ENCODE data around the gene SNX32. TPM values are rescaled to one million over a fixed set of nuclear protein-coding genes. Genes with fewer than 3 reads are reported as not detected.

Gene SNX32
- total and polyA plus RNA-seq, 7 experiments from 2014 or later = 0.38 to 2.0 (median 0.92) TPM

GRCh38 chr11:65871811-65872548 is 38.2 kb downstream of the SNX32 start:
- intact Hi-C loops (cut with micrococcal nuclease) = loop anchor here (2.0 to 5.0 kb wide), 3 partner anchors 13 to 970 kb away; partner anchors contain the start of genes FIBP (in 2 of the 2), CFL1 (in 1 of the 2) and RCE1 (in 1 of the 2)
- peaks cover 10 to 19% of the 10 kb centered on the region in 2 donors for H3K4me1 ChIP-seq (ENCODE audit: control insufficient read depth in 2 of 2, insufficient read depth in 2 of 2, low read length in 2 of 2)
- CTCF ChIA-PET = interaction anchor here (0.8 to 4.7 kb wide), 3 partner anchors 12 to 255 kb away, joined by 3 to 38 read pairs (median 30); partner anchors contain the start of gene MUS81
- no peaks in the 10 kb centered on the region for H3K9me3 ChIP-seq (ENCODE audit: control insufficient read depth in 2 of 3, low read length in 3 of 3)
- Mint-ChIP-seq H3K9me3 (no peaks in the 10 kb centered on the region), H3K4me3 (peak overlapping the region in 9 of 10 donors; percentile 14 to 68 (median 29)), H3K27me3 (peaks cover 0 to 3% (median 0%) of the 10 kb centered on the region in 5 donors), H3K36me3 (peaks cover 0 to 5% (median 0%) of the 10 kb centered on the region in 5 donors), H3K4me1 (peaks cover 11 to 26% (median 16%) of the 10 kb centered on the region in 7 donors), H3K27ac (peak overlapping the region in 4 of 9 donors; percentile 31 to 49 (median 42))
- POLR2A ChIA-PET = interaction anchor here (0.9 to 4.8 kb wide), 6 partner anchors 10 to 130 kb away, joined by 3 to 109 read pairs (median 4); partner anchors contain the start of genes BANF1, CCDC85B, CFL1 and EIF1AD
- ATAC-seq (no peak), DNase-seq (no peak)
- no peaks in the 10 kb centered on the region for H3K27me3 ChIP-seq (ENCODE audit: control insufficient read depth in 2 of 2, insufficient read depth in 2 of 2, low read length in 2 of 2)
- no peak overlapping the region for H3K4me3 ChIP-seq (ENCODE audit: low read length)
- peaks cover 0 to 3% (median 0%) of the 10 kb centered on the region in 3 experiments for H3K36me3 ChIP-seq (ENCODE audit: control insufficient read depth in 2 of 3, insufficient read depth in 3 of 3, low read length in 3 of 3)
- H3K27ac ChIP-seq (ENCODE audit: low read depth, low read length) = no peak overlapping the region

GRCh38 chr11:65872586-65873317 is 39.0 kb downstream of the SNX32 start, which contains the start of gene EFEMP2:
TSS of gene EFEMP2 (minus strand) at chr11:65872800. CDS start at chr11:65872354, 446 bp downstream.
- H3K36me3 Mint-ChIP-seq = peaks cover 0 to 5% (median 0%) of the 10 kb centered on the region in 5 donors
- peaks cover 0 to 3% (median 0%) of the 10 kb centered on the region in 5 donors for H3K27me3 Mint-ChIP-seq
- ChIA-PET POLR2A (interaction anchor here (1.0 to 4.8 kb wide), 6 partner anchors 12 to 33 kb away, joined by 3 to 109 read pairs (median 31); partner anchors contain the start of genes CCDC85B, CFL1, FIBP and FOSL1), CTCF (interaction anchor here (1.5 to 4.7 kb wide), 3 partner anchors 12 to 13 kb away, joined by 10 to 30 read pairs (median 24); partner anchors contain the start of gene MUS81)
- Histone ChIP-seq H3K27ac (ENCODE audit: low read depth, low read length) (peak within 1 kb of the TSS; percentile 88), H3K36me3 (ENCODE audit: control insufficient read depth in 2 of 3, insufficient read depth in 3 of 3, low read length in 3 of 3) (no peaks in the 10 kb centered on the region), H3K4me3 (ENCODE audit: low read length) (peak within 1 kb of the TSS; percentile 75), H3K4me1 (ENCODE audit: control insufficient read depth in 2 of 2, insufficient read depth in 2 of 2, low read length in 2 of 2) (peaks cover 10 to 19% of the 10 kb centered on the region in 2 donors), H3K9me3 (ENCODE audit: control insufficient read depth in 2 of 3, low read length in 3 of 3) (no peaks in the 10 kb centered on the region), H3K27me3 (ENCODE audit: control insufficient read depth in 2 of 2, insufficient read depth in 2 of 2, low read length in 2 of 2) (no peaks in the 10 kb centered on the region)
- intact Hi-C loops (cut with micrococcal nuclease) = loop anchor here (1.0 to 5.0 kb wide), 6 partner anchors 12 to 970 kb away; partner anchors contain the start of genes FIBP (in 2 of the 2), CFL1 (in 1 of the 2), MUS81 (in 1 of the 2) and RCE1 (in 1 of the 2)
- peaks cover 7 to 32% (median 18%) of the 10 kb centered on the region in 7 donors for H3K4me1 Mint-ChIP-seq
- no peaks in the 10 kb centered on the region for H3K9me3 Mint-ChIP-seq
- peak within 1 kb of the TSS; percentile 84 to 97 (median 91) for H3K4me3 Mint-ChIP-seq
- DNase-seq (no peak), ATAC-seq (no peak)
- peak within 1 kb of the TSS; percentile 71 to 92 (median 91) for H3K27ac Mint-ChIP-seq

- DNase-seq (peak; percentile 93 to 100 (median 97)), ATAC-seq (peak; percentile 99)
- H3K36me3 ChIP-seq (ENCODE audit: control insufficient read depth in 2 of 3, insufficient read depth in 3 of 3, low read length in 3 of 3) = no peaks in the 10 kb centered on the region
- Mint-ChIP-seq H3K4me3 (peak overlapping the region; percentile 84 to 97 (median 91)), H3K27ac (peak overlapping the region; percentile 71 to 92 (median 91)), H3K4me1 (peaks cover 7 to 37% (median 18%) of the 10 kb centered on the region in 7 donors), H3K36me3 (peaks cover 0 to 5% (median 0%) of the 10 kb centered on the region in 5 donors), H3K9me3 (no peaks in the 10 kb centered on the region), H3K27me3 (peaks cover 0 to 3% (median 0%) of the 10 kb centered on the region in 5 donors)
- H3K9me3 ChIP-seq (ENCODE audit: control insufficient read depth in 2 of 3, low read length in 3 of 3) = no peaks in the 10 kb centered on the region
- intact Hi-C loops (cut with micrococcal nuclease) = loop anchor here (1.0 to 5.0 kb wide), 6 partner anchors 11 to 969 kb away; partner anchors contain the start of genes FIBP (in 2 of the 2), CFL1 (in 1 of the 2), MUS81 (in 1 of the 2) and RCE1 (in 1 of the 2)
- H3K4me3 ChIP-seq (ENCODE audit: low read length) = peak overlapping the region; percentile 75
- CTCF ChIA-PET = interaction anchor here (0.8 to 2.1 kb wide), 6 partner anchors 11 to 97 kb away, joined by 3 to 24 read pairs (median 8); partner anchors contain the start of genes CCDC85B, FIBP and MUS81
- peaks cover 10 to 22% of the 10 kb centered on the region in 2 donors for H3K4me1 ChIP-seq (ENCODE audit: control insufficient read depth in 2 of 2, insufficient read depth in 2 of 2, low read length in 2 of 2)
- H3K27me3 ChIP-seq (ENCODE audit: control insufficient read depth in 2 of 2, insufficient read depth in 2 of 2, low read length in 2 of 2) = no peaks in the 10 kb centered on the region
- POLR2A ChIA-PET = interaction anchor here (0.6 to 2.1 kb wide), 15 partner anchors 11 to 1847 kb away, joined by 3 to 63 read pairs (median 4); partner anchors contain the start of genes BANF1, C11orf68, CCDC85B and CFL1
- peak overlapping the region; percentile 88 for H3K27ac ChIP-seq (ENCODE audit: low read depth, low read length)
Measured at GRCh38 chr11:65873318-65874156, 39.8 kb downstream of the SNX32 start.

GRCh38 chr11:65879617-65880016 is 45.9 kb downstream of the SNX32 start, which contains the start of gene CTSW:
TSS of gene CTSW (plus strand) at chr11:65879837. CDS start at chr11:65879855, 18 bp downstream.
- H3K27ac Mint-ChIP-seq = peak within 1 kb of the TSS in 8 of 9 donors; percentile 80 to 92 (median 84)
- intact Hi-C loops (cut with micrococcal nuclease) = no loop called here
- H3K9me3 ChIP-seq (ENCODE audit: control insufficient read depth in 2 of 3, low read length in 3 of 3) = no peaks in the 10 kb centered on the region
- no peaks in the 10 kb centered on the region for H3K27me3 ChIP-seq (ENCODE audit: control insufficient read depth in 2 of 2, insufficient read depth in 2 of 2, low read length in 2 of 2)
- H3K4me1 Mint-ChIP-seq = peaks cover 9 to 45% (median 24%) of the 10 kb centered on the region in 7 donors
- H3K4me3 ChIP-seq (ENCODE audit: low read length) = peak within 1 kb of the TSS; percentile 71
- CTCF ChIA-PET = interaction anchor here (1.0 to 2.5 kb wide), 4 partner anchors 8 to 100 kb away, joined by 3 to 12 read pairs (median 8); partner anchors contain the start of genes FIBP and MUS81
- ATAC-seq (peak; percentile 80), DNase-seq (peak in 1 of 9 donors; percentile 47)
- H3K36me3 Mint-ChIP-seq = peaks cover 0 to 8% (median 3%) of the 10 kb centered on the region in 5 donors
- peak within 1 kb of the TSS in 8 of 10 donors; percentile 52 to 80 (median 68) for H3K4me3 Mint-ChIP-seq
- peaks cover 0 to 27% (median 0%) of the 10 kb centered on the region in 3 experiments for H3K36me3 ChIP-seq (ENCODE audit: control insufficient read depth in 2 of 3, insufficient read depth in 3 of 3, low read length in 3 of 3)
- H3K4me1 ChIP-seq (ENCODE audit: control insufficient read depth in 2 of 2, insufficient read depth in 2 of 2, low read length in 2 of 2) = peaks cover 27 to 29% of the 10 kb centered on the region in 2 donors
- no peaks in the 10 kb centered on the region for H3K9me3 Mint-ChIP-seq
- H3K27ac ChIP-seq (ENCODE audit: low read depth, low read length) = peak within 1 kb of the TSS; percentile 69
- H3K27me3 Mint-ChIP-seq = no peaks in the 10 kb centered on the region
- POLR2A ChIA-PET = interaction anchor here (0.7 to 5.4 kb wide), 4 partner anchors 10 to 79 kb away, joined by 3 to 73 read pairs (median 26); partner anchors contain the start of genes CCDC85B, CFL1, FIBP and MUS81

GRCh38 chr11:65880027-65880426 is 46.3 kb downstream of the SNX32 start:
- Mint-ChIP-seq H3K27ac (peak overlapping the region in 6 of 9 donors; percentile 75 to 92 (median 84)), H3K4me3 (peak overlapping the region in 8 of 10 donors; percentile 52 to 80 (median 68)), H3K27me3 (no peaks in the 10 kb centered on the region), H3K9me3 (no peaks in the 10 kb centered on the region), H3K36me3 (peaks cover 0 to 8% (median 3%) of the 10 kb centered on the region in 5 donors), H3K4me1 (peaks cover 12 to 49% (median 28%) of the 10 kb centered on the region in 7 donors)
- Histone ChIP-seq H3K27me3 (ENCODE audit: control insufficient read depth in 2 of 2, insufficient read depth in 2 of 2, low read length in 2 of 2) (no peaks in the 10 kb centered on the region), H3K4me3 (ENCODE audit: low read length) (peak overlapping the region; percentile 71), H3K4me1 (ENCODE audit: control insufficient read depth in 2 of 2, insufficient read depth in 2 of 2, low read length in 2 of 2) (peaks cover 29 to 33% of the 10 kb centered on the region in 2 donors), H3K9me3 (ENCODE audit: control insufficient read depth in 2 of 3, low read length in 3 of 3) (no peaks in the 10 kb centered on the region), H3K36me3 (ENCODE audit: control insufficient read depth in 2 of 3, insufficient read depth in 3 of 3, low read length in 3 of 3) (peaks cover 0 to 27% (median 0%) of the 10 kb centered on the region in 3 experiments), H3K27ac (ENCODE audit: low read depth, low read length) (peak overlapping the region; percentile 69)
- ChIA-PET POLR2A (interaction anchor here (0.7 to 5.4 kb wide), 3 partner anchors 10 to 78 kb away, joined by 3 to 73 read pairs (median 47); partner anchors contain the start of genes CCDC85B, CFL1, FIBP and MUS81), CTCF (interaction anchor here (1.0 to 2.5 kb wide), 2 partner anchors 20 to 100 kb away, joined by 3 to 9 read pairs; partner anchors contain the start of gene MUS81)
- intact Hi-C loops (cut with micrococcal nuclease) = no loop called here
- no peak for DNase-seq
- ATAC-seq = no peak

All from naive thymus-derived CD4-positive, alpha-beta T cell (primary cell).